ENCODE measurements around the gene USP31. TPM values are rescaled to one million over a fixed set of nuclear protein-coding genes. Genes with fewer than 3 reads are reported as not detected.

Gene USP31
- total and polyA plus RNA-seq, 2 of the 13 experiments (the other 11 are each of a cell fraction or from before 2014, with no cell fraction given) = 22.5 to 23.3 TPM

DNA sequence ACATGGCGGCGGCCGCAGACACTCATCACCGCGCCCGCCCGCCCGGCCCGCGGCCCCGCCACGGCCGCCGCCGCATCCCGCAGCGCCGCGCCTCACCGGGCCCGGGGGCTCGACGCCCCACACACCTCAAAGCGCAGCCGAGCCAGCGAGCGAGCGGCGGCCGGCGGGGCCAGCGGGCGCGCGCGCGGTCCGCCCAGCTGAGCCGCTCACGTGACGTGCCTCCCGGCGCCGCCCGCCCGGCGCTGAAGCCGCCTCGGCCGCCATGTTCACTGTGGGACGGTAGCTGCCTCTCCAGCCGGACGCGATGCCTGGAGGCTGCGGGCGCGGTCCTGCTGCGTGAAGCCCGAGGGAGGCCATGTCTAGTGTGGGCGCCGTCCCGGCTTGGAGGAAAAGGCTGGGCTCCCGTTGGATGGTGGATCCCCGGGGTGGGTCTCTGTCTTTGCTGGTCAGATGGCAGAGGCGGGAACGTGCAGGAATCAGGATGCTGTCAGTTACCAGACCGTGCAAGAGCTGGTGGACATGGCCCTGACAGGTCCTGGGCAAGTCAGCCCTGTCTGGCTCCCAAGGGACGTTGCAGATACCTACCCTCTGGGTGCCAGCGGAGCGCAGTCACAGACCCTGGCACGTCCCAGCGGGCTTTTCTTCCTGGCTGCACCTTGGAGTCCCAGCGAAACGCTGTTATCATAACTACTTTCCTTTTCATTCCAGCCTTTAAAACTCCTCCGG lies at the start of gene USP31 (continued):
- TF ChIP-seq FUBP1 (CRISPR knock-in tag; IDR thresholded peaks at IDR 0.05; ENCODE audit: borderline replicate concordance) (peak; percentile 79; the same call in 1 of the 2 replicates), NFIC (IDR thresholded peaks at IDR 0.05; ENCODE audit: low read length) (no peak; the same call in 1 of the 2 replicates), KDM3A (CRISPR knock-in tag; IDR thresholded peaks at IDR 0.05; ENCODE audit: low read depth) (peak; percentile 73), MEF2D (CRISPR knock-in tag; IDR thresholded peaks at IDR 0.05) (peak; percentile 89), ZNF142 (CRISPR knock-in tag; IDR thresholded peaks at IDR 0.05) (no peak; the same call in 1 of the 2 replicates), HDAC2 (CRISPR knock-in tag; IDR thresholded peaks at IDR 0.05) (peak; percentile 66), ZNF607 (CRISPR knock-in tag; IDR thresholded peaks at IDR 0.05; ENCODE audit: borderline replicate concordance) (no peak), BRF2 (CRISPR knock-in tag; IDR thresholded peaks at IDR 0.05) (no peak), DRAP1 (CRISPR knock-in tag; IDR thresholded peaks at IDR 0.05) (peak; percentile 76)
- TF ChIP-seq, protein P1, sequence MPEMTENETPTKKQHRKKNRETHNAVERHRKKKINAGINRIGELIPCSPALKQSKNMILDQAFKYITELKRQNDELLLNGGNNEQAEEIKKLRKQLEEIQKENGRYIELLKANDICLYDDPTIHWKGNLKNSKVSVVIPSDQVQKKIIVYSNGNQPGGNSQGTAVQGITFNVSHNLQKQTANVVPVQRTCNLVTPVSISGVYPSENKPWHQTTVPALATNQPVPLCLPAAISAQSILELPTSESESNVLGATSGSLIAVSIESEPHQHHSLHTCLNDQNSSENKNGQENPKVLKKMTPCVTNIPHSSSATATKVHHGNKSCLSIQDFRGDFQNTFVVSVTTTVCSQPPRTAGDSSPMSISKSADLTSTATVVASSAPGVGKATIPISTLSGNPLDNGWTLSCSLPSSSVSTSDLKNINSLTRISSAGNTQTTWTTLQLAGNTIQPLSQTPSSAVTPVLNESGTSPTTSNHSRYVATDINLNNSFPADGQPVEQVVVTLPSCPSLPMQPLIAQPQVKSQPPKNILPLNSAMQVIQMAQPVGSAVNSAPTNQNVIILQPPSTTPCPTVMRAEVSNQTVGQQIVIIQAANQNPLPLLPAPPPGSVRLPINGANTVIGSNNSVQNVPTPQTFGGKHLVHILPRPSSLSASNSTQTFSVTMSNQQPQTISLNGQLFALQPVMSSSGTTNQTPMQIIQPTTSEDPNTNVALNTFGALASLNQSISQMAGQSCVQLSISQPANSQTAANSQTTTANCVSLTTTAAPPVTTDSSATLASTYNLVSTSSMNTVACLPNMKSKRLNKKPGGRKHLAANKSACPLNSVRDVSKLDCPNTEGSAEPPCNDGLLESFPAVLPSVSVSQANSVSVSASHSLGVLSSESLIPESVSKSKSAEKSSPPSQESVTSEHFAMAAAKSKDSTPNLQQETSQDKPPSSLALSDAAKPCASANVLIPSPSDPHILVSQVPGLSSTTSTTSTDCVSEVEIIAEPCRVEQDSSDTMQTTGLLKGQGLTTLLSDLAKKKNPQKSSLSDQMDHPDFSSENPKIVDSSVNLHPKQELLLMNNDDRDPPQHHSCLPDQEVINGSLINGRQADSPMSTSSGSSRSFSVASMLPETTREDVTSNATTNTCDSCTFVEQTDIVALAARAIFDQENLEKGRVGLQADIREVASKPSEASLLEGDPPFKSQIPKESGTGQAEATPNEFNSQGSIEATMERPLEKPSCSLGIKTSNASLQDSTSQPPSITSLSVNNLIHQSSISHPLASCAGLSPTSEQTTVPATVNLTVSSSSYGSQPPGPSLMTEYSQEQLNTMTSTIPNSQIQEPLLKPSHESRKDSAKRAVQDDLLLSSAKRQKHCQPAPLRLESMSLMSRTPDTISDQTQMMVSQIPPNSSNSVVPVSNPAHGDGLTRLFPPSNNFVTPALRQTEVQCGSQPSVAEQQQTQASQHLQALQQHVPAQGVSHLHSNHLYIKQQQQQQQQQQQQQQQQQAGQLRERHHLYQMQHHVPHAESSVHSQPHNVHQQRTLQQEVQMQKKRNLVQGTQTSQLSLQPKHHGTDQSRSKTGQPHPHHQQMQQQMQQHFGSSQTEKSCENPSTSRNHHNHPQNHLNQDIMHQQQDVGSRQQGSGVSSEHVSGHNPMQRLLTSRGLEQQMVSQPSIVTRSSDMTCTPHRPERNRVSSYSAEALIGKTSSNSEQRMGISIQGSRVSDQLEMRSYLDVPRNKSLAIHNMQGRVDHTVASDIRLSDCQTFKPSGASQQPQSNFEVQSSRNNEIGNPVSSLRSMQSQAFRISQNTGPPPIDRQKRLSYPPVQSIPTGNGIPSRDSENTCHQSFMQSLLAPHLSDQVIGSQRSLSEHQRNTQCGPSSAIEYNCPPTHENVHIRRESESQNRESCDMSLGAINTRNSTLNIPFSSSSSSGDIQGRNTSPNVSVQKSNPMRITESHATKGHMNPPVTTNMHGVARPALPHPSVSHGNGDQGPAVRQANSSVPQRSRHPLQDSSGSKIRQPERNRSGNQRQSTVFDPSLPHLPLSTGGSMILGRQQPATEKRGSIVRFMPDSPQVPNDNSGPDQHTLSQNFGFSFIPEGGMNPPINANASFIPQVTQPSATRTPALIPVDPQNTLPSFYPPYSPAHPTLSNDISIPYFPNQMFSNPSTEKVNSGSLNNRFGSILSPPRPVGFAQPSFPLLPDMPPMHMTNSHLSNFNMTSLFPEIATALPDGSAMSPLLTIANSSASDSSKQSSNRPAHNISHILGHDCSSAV (CRISPR knock-in tag; IDR thresholded peaks at IDR 0.05; ENCODE audit: borderline replicate concordance) = 0 out of 2 replicates have a peak, but pooled peaks have one; percentile 76

Measured in HepG2 (cell line).